GM12878 (cell line): ENCODE data around the gene KRTAP5-10.
"Not testable (repeated sequence)": the region's sequence is repeated elsewhere in the genome, so short reads cannot be mapped to it uniquely, and the experiment has no call there.

Source experiments
- CHD2 ChIP-seq: IDR thresholded peaks from 2 replicates; pipeline ENCODE4 v1.6.1; 2011; ENCODE audit warnings: low read depth, low read length, improper control_type of control experiment, borderline replicate concordance
- CTCF ChIP-seq, 3 experiments: IDR thresholded peaks in 2 of 3; conservative IDR thresholded peaks in 1 of 3; 2 replicates each; pipeline ENCODE4 v1.5.1; 2011; ENCODE audit warnings: low read depth in 3 of 3, low read length in 3 of 3, mild to moderate bottlenecking in 3 of 3, control low read depth in 2 of 3, moderate library complexity in 2 of 3, inconsistent platforms in 1 of 3, mixed read lengths in 1 of 3; ENCODE audit not compliant: control insufficient read depth in 2 of 3, insufficient read depth in 1 of 3; ENCODE audit errors: extremely low read depth in 1 of 3
- POLR2A ChIP-seq: IDR thresholded peaks from 2 replicates; pipeline ENCODE4 v1.6.1; 2011; ENCODE audit warnings: low read depth, mild to moderate bottlenecking, low read length

DNA sequence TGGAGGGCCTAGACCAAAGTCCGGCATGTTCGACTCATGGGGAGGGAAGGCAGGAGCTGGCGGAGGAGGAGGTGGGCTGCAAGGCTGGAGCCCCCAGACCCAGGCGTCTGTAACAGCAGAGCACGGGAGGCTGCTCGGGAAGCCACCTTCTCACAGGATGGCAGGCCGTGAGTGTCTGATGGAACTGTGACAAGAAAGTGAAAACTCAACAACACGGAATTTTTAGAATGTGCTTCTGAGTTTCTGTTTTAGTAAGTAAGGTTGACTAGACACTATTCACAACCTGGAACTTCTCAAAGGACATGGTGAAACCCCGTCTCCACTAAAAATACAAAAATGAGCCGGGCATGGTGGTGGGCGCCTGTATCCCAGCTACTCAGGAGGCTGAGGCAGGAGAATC, 25.4 kb upstream of the KRTAP5-10 start:
- not testable (repeated sequence) for TF ChIP-seq CHD2; CTCF (IDR thresholded peaks at IDR 0.05 in 2 of 3, conservative IDR thresholded peaks at IDR 0.05 in 1 of 3; ENCODE audit: control insufficient read depth in 2 of 3, extremely low read depth in 1 of 3, insufficient read depth in 1 of 3, low read depth in 3 of 3, low read length in 3 of 3)
- peak; percentile 60 for TF ChIP-seq POLR2A
